Endometrium (tissue), 2 donors: ENCODE data around the gene FAT4.

Experiments used
- FAIRE-seq: peaks from 2 replicates; lab custom pipeline; 2012; peaks lifted over from hg19 to GRCh38; lab: Jason Lieb, UNC
- donor health status: control.
- donor health status: control.

The FAT4 gene

DNA sequence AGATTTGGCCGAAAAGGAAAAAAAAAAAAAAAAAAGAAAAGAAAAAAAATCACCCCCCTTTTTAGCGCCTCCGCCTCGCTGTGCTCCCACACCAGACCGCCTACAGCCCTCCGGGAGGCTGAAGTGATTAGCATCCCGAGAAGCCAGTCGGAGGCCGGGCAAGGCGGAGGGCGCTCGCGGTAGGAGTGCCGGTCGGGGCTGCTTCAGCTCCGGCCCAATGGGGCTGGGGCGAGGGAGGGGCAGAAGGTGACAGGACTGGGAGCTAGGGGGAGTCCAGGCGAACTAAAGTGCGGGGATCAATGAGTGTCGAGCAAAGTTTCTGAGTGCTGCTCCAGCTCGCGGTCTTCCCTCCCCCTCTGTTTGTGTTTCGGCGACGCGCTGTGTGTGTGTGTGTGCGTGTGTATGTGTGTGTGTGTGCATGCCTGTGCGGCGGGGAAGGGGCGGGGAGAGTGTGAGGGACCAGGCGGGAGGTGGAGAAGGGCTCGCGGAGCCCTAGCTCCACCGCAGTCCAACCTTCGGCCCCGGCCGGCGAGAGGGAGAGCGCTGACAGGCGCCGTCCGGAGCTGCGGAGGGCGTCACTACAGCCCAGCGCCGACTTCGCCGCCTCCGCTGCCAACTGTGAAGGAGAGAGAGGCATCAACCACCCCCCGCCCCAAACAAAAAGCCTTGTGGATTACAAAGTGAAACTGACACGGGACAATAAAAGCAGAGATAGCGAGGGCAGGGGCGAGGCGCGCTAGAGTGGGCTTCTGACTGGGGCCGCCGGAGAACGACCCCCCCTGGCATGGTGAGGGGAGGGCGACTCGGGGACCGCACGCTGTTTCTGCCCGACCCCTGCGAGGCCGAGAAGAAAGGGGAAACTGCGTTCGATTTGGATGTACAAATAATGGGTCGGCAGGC lies at the start of gene FAT4:
Gene FAT4, plus strand, starts transcription at position 280 of the 900 bp plus-strand sequence. CDS start 1,457 bp downstream, outside the sequence.
- peak; percentile 98 for FAIRE-seq

DNA sequence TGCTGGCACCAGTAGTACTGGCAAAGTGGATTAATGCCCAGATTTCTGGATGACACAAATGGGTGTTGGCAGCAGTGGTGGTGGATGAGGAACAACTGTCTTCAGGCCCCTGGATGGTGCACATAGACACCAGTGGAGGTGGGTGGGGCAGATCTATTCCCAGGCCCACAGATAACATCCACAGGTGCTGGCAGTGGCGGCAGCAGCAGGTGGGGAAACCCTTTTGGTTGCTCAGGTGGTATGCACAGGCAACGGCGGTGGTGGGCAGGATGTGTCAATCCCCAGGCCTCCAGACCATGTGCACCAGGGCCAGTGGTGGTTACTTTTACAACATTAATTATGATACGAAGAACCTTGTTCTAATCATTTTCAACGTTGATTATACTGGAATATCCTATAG lies 48.9 kb upstream of the FAT4 start:
- no peak for FAIRE-seq

DNA sequence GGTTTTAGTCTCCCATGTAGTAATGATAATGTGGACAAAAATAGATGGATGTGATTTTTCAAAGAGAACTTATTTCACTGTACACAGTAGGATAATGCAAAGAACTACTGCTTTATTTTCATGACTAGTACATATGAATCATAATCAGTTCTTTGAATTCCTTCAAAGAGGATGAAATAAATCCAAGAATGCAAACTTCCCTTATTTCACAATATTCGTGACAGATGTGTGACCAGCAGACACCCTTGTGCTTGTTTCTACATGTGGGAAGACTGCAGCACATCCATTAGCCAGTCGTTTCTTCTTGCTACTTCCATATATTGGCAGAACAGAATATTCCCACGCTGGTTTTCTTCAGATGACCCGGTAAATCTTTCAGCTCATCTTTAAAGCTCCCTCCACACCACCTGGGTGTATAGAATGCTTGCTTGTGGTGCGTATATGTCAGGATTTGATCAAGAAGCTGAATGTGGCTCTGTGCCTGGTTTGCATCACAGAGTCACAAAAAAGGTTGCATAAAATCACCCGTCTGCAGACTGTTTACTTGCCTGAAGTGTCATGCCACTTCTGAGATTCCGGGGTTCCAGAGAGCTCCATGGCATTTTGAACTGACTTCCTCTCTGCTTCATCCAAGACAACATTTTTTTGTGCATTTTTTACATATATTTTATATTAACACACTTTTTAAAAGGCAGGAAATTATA lies 47.7 kb upstream of the FAT4 start:
- no peak for FAIRE-seq

DNA sequence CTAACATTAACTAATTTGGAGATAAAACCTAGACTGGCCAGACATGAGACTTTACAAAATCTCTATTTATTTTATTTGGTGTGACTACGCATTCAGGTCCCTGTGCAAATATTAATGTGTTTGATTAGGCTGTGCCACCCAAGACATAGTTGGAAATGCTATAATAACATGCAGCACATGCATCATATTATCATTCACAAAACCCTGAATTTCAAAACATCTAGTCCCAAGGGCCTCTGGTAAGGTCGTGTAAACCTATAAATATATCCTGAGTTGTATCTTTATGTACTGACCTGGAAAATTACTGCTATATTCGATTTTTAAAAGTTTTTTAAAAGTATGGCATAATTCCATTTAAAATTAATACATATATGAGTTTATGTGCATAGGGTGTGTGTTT lies 47.1 kb upstream of the FAT4 start:
- FAIRE-seq = no peak

DNA sequence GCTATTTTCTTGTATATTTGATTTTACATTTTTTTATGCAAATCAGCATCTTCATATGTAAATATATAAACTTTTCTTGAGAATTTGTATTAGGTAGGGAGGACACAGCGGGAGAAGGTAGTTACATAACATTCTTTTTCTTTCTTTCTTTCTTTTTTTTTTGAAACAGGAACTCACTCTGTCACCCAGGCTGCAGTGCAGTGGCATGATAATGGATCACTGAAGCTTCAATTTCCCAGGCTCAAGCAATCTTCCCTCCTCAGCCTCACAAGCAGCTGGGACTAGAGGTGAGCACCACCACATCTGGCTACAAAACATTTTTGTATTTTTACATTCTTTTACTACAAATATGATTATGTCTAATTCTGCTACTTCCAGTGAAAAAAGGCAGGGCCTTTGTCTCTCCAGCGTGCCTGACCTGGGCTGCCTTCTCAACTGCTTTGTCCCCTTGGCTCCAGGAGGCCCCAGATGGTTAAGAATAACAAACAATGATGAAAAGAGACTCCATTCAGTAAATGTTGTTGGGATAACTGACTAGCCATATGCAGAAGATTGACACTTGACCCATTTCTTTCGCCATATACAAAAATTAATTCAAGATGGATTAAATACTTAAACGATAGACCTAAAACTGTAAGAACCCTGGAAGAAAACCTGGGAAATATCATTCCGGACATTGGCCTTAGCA lies 46.5 kb upstream of the FAT4 start:
- FAIRE-seq = no peak

- no peak for FAIRE-seq
Measured at GRCh38 chr4:125276811-125277210, 37.9 kb upstream of the FAT4 start.

DNA sequence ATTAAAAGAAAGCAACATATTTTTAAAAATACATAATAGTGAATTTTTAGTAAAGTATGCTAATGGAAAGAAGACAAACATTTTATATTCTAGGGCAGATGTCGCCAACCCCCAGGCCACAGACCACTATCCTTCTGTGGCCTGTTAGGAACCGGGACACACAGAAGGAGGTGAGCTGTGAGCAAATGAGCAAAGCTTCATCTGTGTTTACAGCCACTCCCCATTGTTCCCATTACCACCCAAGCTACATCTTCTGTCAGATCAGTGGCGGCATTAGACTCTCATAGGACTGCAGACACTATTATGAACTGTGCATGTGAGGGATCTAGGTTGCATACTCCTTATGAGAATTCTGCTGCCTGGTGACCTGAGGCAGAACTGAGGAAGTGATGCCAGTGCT lies 37.0 kb upstream of the FAT4 start:
- FAIRE-seq = no peak

DNA sequence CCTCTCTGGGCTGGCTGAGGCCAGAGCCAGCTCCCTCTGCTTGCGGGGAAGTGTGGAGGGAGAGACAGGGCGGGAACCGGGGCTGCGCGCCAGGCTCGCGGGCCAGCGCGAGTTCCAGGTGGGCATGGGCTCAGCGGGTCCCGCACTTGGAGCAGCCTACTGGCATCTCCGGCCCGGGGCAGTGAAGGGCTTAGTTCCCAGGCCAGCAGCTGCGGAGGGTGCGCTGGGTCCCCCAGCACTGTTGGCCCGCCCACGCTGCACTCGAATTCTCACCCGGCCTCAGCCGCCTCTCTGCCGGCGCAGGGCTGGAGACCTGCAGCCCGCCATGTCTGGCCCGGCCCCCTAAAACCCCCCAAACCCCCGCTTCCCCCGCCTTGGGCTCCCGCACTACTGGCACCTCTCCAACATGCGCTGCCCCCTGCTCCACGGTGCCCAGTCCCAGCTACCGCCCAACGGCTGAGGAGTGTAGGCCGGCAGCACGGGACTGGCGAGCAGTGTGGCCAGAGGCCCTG lies 33.8 kb upstream of the FAT4 start:
- no peak for FAIRE-seq

GRCh38 chr4:125283707-125284279 lies 31.0 kb upstream of the FAT4 start:
- FAIRE-seq = peak; percentile 95

DNA sequence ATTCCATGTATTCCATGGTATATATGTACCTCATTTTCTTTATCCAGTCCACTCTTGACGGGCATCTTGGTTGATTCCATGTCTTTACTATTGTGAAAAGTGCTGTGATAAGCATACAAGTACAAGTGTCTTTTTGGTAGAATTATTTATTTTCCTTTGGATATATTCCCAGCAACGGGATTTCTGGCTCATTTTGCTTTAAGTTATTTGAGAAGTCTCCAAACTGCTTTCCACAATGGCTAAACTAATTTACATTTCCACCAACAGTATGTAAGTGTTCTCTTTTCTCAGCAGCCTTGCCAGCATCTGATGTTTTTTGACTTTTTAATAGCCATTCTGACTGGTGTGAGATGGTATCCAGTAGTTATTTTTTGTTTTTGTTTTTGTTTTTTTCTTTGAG lies 17.6 kb upstream of the FAT4 start:
- FAIRE-seq = no peak

GRCh38 chr4:125303058-125303457 lies 11.7 kb upstream of the FAT4 start:
- FAIRE-seq = no peak

DNA sequence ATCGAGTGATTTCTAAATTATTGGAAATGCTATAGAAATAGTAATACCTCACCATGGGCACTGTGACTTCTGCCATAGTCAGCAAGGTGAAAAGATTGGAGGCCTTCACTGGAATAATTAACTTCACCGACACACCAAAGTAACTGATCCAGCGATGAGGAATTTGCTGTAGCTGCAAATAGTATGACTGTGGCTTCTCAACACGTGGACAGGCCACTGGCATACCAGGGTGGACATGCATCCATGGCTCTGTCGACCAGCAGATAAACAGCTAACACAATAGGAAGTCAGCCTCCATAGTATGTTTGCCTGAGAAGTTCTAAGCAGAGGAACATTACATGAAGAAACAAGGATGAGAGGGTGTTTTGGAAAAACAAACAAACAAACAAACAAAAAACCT lies 10.9 kb upstream of the FAT4 start:
- no peak for FAIRE-seq

- no peak for FAIRE-seq
Measured at GRCh38 chr4:125306112-125306511, 8.6 kb upstream of the FAT4 start.

GRCh38 chr4:125306533-125306932 lies 8.2 kb upstream of the FAT4 start:
- FAIRE-seq = no peak

GRCh38 chr4:125311503-125311902 lies 3.3 kb upstream of the FAT4 start:
- FAIRE-seq = no peak

GRCh38 chr4:125313497-125313896 lies 1.3 kb upstream of the FAT4 start:
- peak; percentile 98 for FAIRE-seq

DNA sequence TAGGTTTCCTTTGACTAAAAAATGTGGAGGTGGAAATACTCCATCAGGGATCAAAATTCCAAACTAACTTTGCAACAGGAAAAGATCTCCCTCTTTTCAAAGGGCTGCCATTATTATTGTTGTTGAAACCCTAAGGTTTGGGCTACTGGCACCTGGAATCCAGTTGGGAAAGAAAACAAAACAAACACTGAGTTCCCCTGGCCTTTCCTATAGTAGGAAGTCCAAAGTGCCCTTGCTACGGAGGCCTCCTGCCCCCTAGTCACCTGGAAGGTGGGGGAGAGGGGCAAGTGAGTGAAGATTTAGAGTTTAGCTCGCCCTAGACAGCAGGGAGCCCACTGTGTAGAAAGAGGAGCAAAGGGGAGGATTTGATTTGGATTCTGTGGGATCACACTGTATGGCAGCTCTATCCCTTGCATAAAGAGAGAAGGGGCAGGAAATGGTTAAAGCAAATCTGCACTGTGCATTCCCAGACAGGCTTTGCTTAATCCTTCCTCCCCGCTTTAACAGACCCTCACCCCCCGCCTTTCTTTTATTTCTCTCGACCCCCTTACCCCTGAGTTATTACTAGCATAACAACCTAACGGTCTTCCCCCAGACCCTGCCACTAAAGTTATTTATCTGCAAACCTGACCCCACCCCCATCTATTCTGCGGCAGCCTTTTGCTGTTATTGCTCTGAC lies 627 bp upstream of the FAT4 start:
- no peak for FAIRE-seq

DNA sequence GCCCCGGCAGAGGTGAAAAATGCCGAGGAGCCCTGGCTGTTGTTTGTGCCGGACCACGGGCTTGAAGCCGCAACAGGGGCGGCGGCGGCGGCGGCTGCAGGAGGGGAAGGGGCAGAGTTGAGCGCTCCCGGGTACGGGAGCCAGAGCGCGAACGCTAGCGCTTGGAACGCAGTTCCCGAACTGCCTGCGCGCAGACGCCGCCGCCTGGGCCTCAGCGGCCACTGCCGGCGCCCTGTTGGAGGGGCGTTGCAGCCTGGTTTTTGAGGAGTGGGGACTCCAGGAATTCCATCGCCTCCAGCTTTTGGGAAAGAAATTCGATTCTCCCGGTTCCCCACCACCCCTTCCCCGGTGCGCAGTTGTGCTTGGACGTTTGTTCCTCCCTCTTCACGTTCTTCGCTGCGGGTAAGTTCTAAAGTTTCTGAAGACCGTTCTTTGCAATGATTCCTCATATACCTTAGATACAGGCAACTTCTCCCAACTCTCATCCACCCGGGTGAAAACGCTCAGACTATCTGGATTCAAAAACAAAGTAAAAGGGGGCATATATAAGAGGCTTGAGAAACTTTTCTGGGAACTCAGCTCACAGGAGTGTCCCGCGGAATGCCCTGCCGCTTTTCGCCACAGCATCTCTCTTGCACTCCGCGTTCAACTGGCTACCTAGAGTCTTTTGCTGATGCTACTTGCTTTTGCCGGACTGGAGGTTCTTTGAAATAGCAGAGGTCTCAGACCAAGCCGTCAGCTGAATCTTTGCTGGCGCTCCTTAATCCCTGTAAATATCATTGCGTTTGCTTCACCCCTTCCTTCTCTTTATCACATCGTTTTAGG lies 1.0 kb downstream of the FAT4 start:
- FAIRE-seq = no peak

DNA sequence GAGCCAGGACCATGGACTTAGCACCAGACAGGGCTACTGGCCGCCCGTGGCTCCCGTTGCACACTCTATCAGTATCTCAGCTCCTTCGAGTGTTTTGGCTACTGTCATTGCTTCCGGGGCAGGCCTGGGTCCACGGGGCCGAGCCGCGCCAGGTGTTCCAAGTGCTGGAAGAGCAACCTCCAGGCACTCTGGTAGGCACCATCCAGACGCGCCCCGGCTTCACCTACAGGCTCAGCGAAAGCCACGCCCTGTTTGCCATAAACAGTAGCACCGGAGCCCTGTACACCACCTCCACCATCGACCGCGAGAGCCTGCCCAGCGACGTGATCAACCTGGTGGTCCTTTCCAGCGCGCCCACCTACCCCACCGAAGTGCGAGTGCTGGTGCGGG lies 1.6 kb downstream of the FAT4 start:
- FAIRE-seq = no peak

- FAIRE-seq = no peak
Measured at GRCh38 chr4:125316791-125317524, 2.2 kb downstream of the FAT4 start.
